Right forelimb (tissue), 1 donor: ENCODE data around the gene PRDM16.

Experiments
- DNase-seq: peaks from one replicate; pipeline ENCODE4 v3.0.0-alpha.2; 2018

The PRDM16 gene

GRCh38 chr1:3290438-3290837 is 221.4 kb downstream of the PRDM16 start:
- no peak for DNase-seq

- no peak for DNase-seq
Measured at GRCh38 chr1:3290915-3291314, 221.9 kb downstream of the PRDM16 start.

- DNase-seq, result no peak
Measured at GRCh38 chr1:3292051-3292722, 223.2 kb downstream of the PRDM16 start.

GRCh38 chr1:3292868-3293562 is 224.0 kb downstream of the PRDM16 start:
- DNase-seq, result no peak

DNA sequence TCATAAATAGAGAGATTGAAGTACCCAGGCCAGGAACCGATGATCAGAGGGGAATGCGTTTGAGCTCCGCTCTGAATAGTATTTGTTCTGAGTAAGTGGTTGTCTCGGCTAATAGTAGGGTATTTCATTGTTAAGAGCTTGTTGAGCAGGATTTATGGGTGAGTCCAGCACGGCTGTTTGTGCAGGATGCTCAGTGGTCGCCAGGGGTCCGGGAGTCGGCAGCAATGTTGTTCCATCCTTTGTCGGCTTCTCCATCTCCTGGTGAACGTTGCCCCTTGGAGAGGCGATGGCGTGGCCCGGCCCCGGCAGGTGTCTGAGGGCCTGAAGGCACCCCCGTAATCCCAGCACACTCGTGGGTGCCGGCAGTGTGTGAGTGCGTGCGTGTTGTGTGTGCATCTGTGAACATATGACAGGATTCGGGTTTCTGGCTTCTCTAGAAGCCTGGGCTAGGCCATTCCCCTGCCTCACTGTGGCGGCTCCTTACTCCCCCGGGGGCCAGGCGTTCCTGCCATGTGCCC is 224.6 kb downstream of the PRDM16 start:
- DNase-seq, result no peak

DNA sequence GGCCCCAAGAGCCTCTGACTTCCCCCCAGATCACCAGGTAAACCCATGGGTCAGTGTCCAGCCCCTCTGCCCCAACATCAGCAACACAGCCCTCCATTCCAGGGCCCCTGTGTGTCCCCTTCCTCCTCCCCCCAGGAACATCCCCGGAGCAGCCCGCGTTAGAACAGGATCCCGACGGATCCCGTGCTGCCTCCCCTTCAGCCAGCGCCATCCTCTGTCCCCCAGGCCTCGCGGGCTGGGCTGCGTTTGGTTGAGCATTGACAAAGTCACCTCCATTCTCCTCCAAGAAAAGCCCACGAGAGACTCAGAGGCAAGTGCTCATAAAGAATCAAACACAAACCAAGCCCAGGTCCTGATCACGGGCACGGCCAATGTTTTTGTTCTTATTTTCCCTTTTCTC is 225.4 kb downstream of the PRDM16 start:
- no peak for DNase-seq

DNA sequence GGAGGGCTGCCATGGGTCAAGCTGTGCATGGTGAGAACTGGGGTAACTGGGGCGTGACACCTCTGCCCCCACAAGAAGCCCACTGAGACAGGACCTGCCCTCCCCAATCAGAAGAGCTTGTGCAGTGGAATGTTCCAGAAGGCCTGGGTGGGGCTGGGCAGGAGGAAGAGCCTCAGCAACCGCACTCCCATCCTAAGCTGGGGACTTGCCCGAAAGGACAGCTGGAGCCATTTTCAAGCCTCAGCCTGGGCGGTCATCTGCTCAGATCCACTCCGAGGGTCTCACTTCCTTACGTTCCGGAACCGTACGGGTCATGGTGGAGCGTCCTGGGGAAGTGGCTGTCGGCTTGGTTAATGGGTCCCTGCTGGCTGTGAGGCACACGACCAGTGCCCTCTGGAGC is 226.8 kb downstream of the PRDM16 start:
- DNase-seq, result no peak

DNA sequence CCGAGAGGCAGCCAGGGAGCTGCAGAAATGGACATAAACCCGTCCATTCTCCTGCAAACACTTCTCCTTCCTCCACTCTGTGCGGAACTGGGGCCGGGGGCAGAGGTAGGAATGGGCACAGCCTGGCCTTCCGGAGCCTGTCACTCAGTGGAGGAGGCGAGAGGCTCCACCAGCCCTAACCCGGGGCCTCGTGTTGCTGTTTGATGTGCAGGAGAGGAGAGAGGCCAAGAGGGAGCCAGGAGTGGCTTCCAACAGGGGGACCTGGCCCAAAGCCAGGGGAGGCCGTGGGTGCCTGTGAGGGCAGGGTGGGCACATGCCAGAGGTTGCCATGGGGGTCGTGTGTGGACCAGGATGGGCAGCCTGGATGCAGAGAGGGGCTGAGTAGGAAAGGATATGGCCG is 227.3 kb downstream of the PRDM16 start:
- no peak for DNase-seq

- no peak for DNase-seq
Measured at GRCh38 chr1:3296826-3297225, 227.8 kb downstream of the PRDM16 start.

DNA sequence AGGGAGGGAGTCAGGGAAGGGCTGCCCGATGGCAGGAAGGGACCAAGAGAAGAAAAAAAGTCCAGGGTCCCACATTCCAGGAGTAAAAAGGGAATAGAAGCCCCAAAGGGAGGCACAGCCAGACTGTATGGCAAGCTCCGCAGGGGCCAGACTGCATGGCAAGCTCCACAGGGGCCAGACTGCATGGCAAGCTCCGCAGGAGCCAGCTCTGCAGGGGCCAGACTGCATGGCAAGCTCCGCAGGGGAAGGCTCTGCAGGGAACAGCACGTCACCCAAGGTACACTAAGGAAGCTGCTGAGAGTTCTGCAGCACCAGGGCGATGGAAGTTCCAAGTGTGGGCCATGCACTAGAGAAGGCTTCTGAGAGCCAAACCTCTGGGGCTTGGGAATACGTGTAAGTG is 228.8 kb downstream of the PRDM16 start:
- no peak for DNase-seq

GRCh38 chr1:3298197-3298596 is 229.2 kb downstream of the PRDM16 start:
- no peak for DNase-seq

GRCh38 chr1:3304246-3304645 is 235.2 kb downstream of the PRDM16 start:
- no peak for DNase-seq

GRCh38 chr1:3304692-3305091 is 235.7 kb downstream of the PRDM16 start:
- no peak for DNase-seq

DNA sequence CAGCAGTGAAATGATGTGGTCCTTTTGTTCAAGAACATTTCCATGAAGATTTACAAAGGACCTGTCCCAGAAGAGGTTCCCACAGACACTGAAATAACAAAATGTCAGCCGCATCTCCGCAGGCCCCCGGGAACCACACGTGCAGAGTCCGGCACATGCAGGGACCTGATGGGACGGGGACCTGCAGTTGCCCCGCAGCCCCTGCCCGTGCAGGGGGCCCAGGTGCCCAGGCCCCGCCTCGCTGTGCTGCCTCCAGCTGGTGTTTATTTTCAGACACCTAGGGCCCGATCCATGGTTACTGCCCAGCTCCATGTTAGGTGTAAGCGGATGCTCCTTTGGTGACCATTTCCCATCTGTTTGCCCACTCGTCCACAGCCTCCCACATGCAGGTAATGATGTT is 236.2 kb downstream of the PRDM16 start:
- DNase-seq, result no peak

GRCh38 chr1:3306583-3307291 is 237.7 kb downstream of the PRDM16 start:
- no peak for DNase-seq

- no peak for DNase-seq
Measured at GRCh38 chr1:3307359-3307758, 238.4 kb downstream of the PRDM16 start.

GRCh38 chr1:3308053-3308452 is 239.1 kb downstream of the PRDM16 start:
- no peak for DNase-seq

DNA sequence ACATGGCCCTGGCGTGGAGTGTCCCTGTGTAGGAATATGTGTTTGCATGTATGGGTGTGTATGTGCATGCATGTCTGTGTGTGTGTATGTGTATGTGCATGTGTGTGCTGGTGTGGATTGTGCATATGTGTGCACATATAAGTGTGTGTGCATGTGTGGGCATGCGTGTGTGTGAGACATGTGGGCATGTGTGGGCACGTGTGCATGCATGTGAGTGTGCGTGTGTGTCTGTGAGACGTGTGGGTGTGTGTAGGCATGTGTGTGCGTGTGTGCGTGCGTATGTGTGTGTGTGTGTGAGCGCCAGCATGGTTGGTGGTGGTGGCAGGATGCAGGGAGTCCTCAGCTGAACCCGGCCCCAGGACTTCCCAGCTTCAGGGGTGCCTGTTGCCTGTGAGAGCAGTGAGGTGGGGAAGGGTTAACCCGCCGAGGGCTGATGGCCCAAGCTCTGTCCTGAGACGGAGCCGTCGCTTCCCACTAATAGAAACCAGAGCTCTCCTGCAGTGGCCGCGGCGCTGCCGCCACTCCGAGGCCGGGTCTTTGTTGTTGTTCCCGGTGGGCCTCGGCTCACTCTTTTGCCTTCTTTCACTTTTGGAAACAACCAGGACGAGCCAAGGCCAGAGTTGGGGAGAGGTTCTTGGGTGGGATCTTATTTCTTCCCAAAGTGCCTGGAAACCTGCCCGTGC is 241.9 kb downstream of the PRDM16 start:
- no peak for DNase-seq

DNA sequence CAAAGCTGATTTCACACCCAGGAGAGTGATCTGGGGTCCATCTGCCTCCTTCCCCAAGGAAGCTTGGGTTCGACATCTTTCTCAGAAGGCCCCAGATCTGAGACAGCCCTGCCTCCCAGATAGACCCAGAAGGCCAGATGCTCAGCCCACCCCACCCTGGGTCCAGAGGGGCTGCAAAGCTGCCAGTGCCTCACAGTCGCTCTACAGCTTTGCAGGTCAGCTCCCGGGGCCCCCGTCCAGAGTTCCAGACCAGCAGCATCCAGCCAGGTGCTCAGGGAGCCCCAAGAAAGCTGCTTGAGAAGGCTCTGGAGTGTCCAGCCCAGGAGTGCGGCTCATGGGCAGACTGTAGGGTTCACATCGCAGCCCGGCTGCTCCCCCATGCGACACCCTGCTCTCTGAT is 242.7 kb downstream of the PRDM16 start:
- DNase-seq, result no peak

- peak; percentile 75 for DNase-seq
Measured at GRCh38 chr1:3312310-3312897, 243.4 kb downstream of the PRDM16 start.

DNA sequence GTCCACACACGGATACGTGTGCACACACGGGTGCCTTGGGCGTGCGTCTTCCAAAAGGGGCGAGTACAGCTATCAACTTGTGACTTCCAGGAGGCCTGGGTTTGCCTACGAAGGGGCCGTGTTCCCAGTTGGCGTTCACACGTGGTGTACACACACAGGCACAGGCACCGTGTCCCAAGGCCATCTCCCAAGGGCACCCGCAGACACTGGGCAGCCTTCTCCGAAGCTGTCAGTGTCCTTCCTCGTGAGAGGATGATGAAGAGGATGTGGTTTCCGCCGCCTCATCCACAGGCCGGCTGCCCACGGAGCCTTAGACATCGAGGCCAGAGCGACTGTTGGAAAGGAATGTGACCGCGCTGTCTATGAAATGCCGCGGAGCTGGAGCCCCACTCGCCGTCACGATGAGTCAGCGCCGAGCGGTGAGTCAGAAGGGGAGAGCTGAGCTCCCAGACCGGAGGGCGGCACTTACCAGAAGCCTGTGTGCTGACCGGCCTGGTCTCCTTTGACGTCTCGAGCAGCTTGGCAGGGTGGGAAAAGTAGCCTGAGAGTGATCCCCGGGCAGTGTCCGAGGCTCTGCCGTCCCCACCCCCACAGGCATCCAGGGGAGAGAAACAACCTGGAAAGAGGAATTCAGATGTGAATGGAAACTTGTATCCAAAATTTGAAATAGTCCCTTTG is 244.0 kb downstream of the PRDM16 start:
- peak; percentile 89 for DNase-seq

- peak; percentile 90 for DNase-seq
Measured at GRCh38 chr1:3313576-3313950, 244.6 kb downstream of the PRDM16 start.
